GM21723 (cell line): Measurements from ENCODE around the gene GP9.

Experiments used
- ATAC-seq: cut with Tn5 transposase; IDR thresholded peaks from one replicate; pipeline ENCODE4 v1.9.1; 2021; ENCODE audit warnings: mild to moderate bottlenecking, moderate library complexity; ENCODE audit not compliant: unreplicated experiment

GP9 gene

GRCh38 chr3:129027544-129027880 lies 33.1 kb upstream of the GP9 start:
- ATAC-seq: no peak

- no peak for ATAC-seq
Measured at GRCh38 chr3:129028866-129029265, 31.7 kb upstream of the GP9 start.

- ATAC-seq: no peak
Measured at GRCh38 chr3:129030611-129031010, 30.0 kb upstream of the GP9 start.

- no peak for ATAC-seq
Measured at GRCh38 chr3:129031476-129032215, 28.9 kb upstream of the GP9 start.

GRCh38 chr3:129032716-129033115 lies 27.9 kb upstream of the GP9 start:
- ATAC-seq: no peak

- no peak for ATAC-seq
Measured at GRCh38 chr3:129033151-129033550, 27.4 kb upstream of the GP9 start.

GRCh38 chr3:129033633-129034321 lies 26.8 kb upstream of the GP9 start:
- ATAC-seq: no peak

GRCh38 chr3:129034642-129035041 lies 25.9 kb upstream of the GP9 start:
- ATAC-seq: no peak

GRCh38 chr3:129035360-129036221 lies 25.0 kb upstream of the GP9 start:
- ATAC-seq: no peak

- ATAC-seq: no peak
Measured at GRCh38 chr3:129036222-129037092, 24.1 kb upstream of the GP9 start.

GRCh38 chr3:129037093-129037419 lies 23.5 kb upstream of the GP9 start:
- no peak for ATAC-seq

GRCh38 chr3:129038121-129038855 lies 22.3 kb upstream of the GP9 start:
- ATAC-seq: no peak

GRCh38 chr3:129039271-129040038 lies 21.1 kb upstream of the GP9 start:
- no peak for ATAC-seq

GRCh38 chr3:129040039-129040336 lies 20.6 kb upstream of the GP9 start:
- ATAC-seq: no peak

GRCh38 chr3:129040579-129041300 lies 19.8 kb upstream of the GP9 start:
- ATAC-seq: no peak

- no peak for ATAC-seq
Measured at GRCh38 chr3:129045675-129046036, 14.9 kb upstream of the GP9 start.

GRCh38 chr3:129046037-129046731 lies 14.4 kb upstream of the GP9 start:
- no peak for ATAC-seq

GRCh38 chr3:129046732-129047552 lies 13.6 kb upstream of the GP9 start:
- ATAC-seq: no peak
